ENCODE measurements around the gene ARHGEF19.

The ARHGEF19 gene

DNA sequence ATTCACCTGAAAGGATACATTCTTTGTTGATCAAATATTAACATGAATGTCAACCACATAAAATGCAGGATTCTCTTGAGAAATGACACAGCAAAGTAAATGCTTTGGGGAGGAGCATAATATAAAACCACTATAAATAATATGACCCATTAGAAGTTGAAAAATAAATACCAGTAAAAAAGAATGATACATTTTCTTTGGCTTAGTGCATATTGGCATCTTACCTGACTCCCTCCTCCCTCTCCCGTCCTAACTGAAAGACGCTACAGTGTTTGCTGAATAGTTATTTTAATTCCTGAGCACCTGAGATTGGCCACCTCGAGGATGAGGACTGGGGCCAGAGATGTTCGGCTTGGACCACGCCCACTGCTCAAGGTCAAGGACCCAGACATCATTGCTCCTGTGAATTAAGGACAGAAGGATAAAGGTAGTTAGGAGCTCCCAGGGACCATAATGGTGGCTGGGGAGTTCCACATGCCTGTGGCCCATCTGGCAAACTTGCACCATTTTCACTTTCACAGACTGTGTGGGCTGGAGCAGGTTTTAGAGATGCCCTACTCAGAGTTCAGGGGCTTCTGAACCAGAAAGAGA, 41.0 kb upstream of the ARHGEF19 start:
- Histone ChIP-seq H4K8ac (ENCODE audit: low read depth, low read length) (no peak overlapping the region), H3K27ac (ENCODE audit: low read depth, low read length) (no peak overlapping the region), H3K4me1 (ENCODE audit: control insufficient read depth in 1 of 2, insufficient read depth in 2 of 2, low read length in 2 of 2) (no peaks in the 10 kb centered on the region), H3K27me3 (ENCODE audit: insufficient read depth, low read length) (no peaks in the 10 kb centered on the region), H3K23ac (ENCODE audit: low read length) (no peak overlapping the region), H3K14ac (ENCODE audit: low read length) (no peak overlapping the region), H2BK5ac (ENCODE audit: low read depth, low read length, poor library complexity) (no peak overlapping the region), H3K9me3 (ENCODE audit: insufficient read depth, low read depth, low read length) (no peaks in the 10 kb centered on the region), H3K4me2 (ENCODE audit: low read length) (no peak overlapping the region), H3K79me2 (ENCODE audit: control insufficient read depth, insufficient read depth, low read length, poor library complexity) (no peaks in the 10 kb centered on the region), H3K36me3 (ENCODE audit: control insufficient read depth in 1 of 2, insufficient read depth in 2 of 2, low read length in 2 of 2) (peaks cover 22 to 32% of the 10 kb centered on the region in 2 experiments), H3K4me3 (ENCODE audit: low read depth, low read length) (no peak overlapping the region), H3K18ac (ENCODE audit: low read length) (no peak overlapping the region), H3K79me1 (ENCODE audit: low read length) (no peaks in the 10 kb centered on the region), H3K9ac (ENCODE audit: low read length) (no peak overlapping the region), H2BK12ac (ENCODE audit: low read length) (no peak overlapping the region), H2AFZ (ENCODE audit: insufficient read depth, low read length, poor library complexity) (no peak overlapping the region), H2BK120ac (ENCODE audit: insufficient read depth, low read length, poor library complexity) (no peak overlapping the region), H3K4ac (ENCODE audit: low read depth, low read length) (no peak overlapping the region), H4K91ac (ENCODE audit: low read depth, low read length) (no peak overlapping the region), H2AK5ac (ENCODE audit: low read length) (no peak overlapping the region), H4K12ac (ENCODE audit: low read depth, low read length) (no peak overlapping the region)
- no CpG with 5 or more reads among the region's 5 CpGs for WGBS (ENCODE audit: extremely low coverage, insufficient coverage, insufficient read length)
- DNase-seq, result no peak

GRCh38 chr1:16252912-16253311, 40.5 kb upstream of the ARHGEF19 start:
- Histone ChIP-seq H3K27ac (ENCODE audit: low read depth, low read length) (no peak overlapping the region), H2BK120ac (ENCODE audit: insufficient read depth, low read length, poor library complexity) (no peak overlapping the region), H4K12ac (ENCODE audit: low read depth, low read length) (no peak overlapping the region), H2BK12ac (ENCODE audit: low read length) (no peak overlapping the region), H4K8ac (ENCODE audit: low read depth, low read length) (no peak overlapping the region), H3K18ac (ENCODE audit: low read length) (no peak overlapping the region), H3K79me2 (ENCODE audit: control insufficient read depth, insufficient read depth, low read length, poor library complexity) (no peaks in the 10 kb centered on the region), H3K23ac (ENCODE audit: low read length) (no peak overlapping the region), H3K36me3 (ENCODE audit: control insufficient read depth in 1 of 2, insufficient read depth in 2 of 2, low read length in 2 of 2) (peaks cover 24 to 32% of the 10 kb centered on the region in 2 experiments), H4K91ac (ENCODE audit: low read depth, low read length) (no peak overlapping the region), H3K9ac (ENCODE audit: low read length) (no peak overlapping the region), H3K79me1 (ENCODE audit: low read length) (no peaks in the 10 kb centered on the region), H2AFZ (ENCODE audit: insufficient read depth, low read length, poor library complexity) (no peak overlapping the region), H2AK5ac (ENCODE audit: low read length) (no peak overlapping the region), H3K4me3 (ENCODE audit: low read depth, low read length) (no peak overlapping the region), H3K14ac (ENCODE audit: low read length) (no peak overlapping the region), H3K4me2 (ENCODE audit: low read length) (no peak overlapping the region), H3K27me3 (ENCODE audit: insufficient read depth, low read length) (no peaks in the 10 kb centered on the region), H2BK5ac (ENCODE audit: low read depth, low read length, poor library complexity) (no peak overlapping the region), H3K9me3 (ENCODE audit: insufficient read depth, low read depth, low read length) (no peaks in the 10 kb centered on the region), H3K4me1 (ENCODE audit: control insufficient read depth in 1 of 2, insufficient read depth in 2 of 2, low read length in 2 of 2) (no peaks in the 10 kb centered on the region), H3K4ac (ENCODE audit: low read depth, low read length) (no peak overlapping the region)
- WGBS (ENCODE audit: extremely low coverage, insufficient coverage, insufficient read length), result no CpG with 5 or more reads among the region's 2 CpGs
- DNase-seq, result no peak

DNA sequence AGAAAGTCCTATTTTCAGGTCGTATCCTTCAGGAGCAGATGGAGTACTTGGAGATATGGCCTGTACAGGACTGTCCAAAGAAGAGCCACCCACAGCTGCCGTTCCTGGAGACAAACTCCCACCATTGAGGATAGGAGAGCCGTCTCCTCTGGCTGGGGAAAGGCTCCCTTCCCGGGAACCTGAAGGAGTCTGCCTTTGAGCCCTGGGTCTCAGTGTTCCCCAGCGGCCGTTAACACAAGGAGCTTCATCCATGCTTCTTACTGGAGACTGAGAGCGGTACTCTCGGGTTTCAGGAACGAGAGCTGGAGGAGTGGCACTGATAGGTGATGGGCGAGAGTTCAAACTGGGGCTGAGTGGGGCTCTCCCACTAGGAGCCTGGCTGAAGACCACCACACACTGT, 38.9 kb upstream of the ARHGEF19 start:
- Histone ChIP-seq H3K36me3 (ENCODE audit: control insufficient read depth in 1 of 2, insufficient read depth in 2 of 2, low read length in 2 of 2) (peaks cover 24 to 37% of the 10 kb centered on the region in 2 experiments), H4K8ac (ENCODE audit: low read depth, low read length) (no peak overlapping the region), H4K12ac (ENCODE audit: low read depth, low read length) (no peak overlapping the region), H3K4me1 (ENCODE audit: control insufficient read depth in 1 of 2, insufficient read depth in 2 of 2, low read length in 2 of 2) (no peaks in the 10 kb centered on the region), H3K79me1 (ENCODE audit: low read length) (no peaks in the 10 kb centered on the region), H3K9ac (ENCODE audit: low read length) (no peak overlapping the region), H2AFZ (ENCODE audit: insufficient read depth, low read length, poor library complexity) (no peak overlapping the region), H3K9me3 (ENCODE audit: insufficient read depth, low read depth, low read length) (no peaks in the 10 kb centered on the region), H2AK5ac (ENCODE audit: low read length) (no peak overlapping the region), H3K14ac (ENCODE audit: low read length) (no peak overlapping the region), H3K27ac (ENCODE audit: low read depth, low read length) (no peak overlapping the region), H2BK12ac (ENCODE audit: low read length) (no peak overlapping the region), H3K4me2 (ENCODE audit: low read length) (no peak overlapping the region), H3K27me3 (ENCODE audit: insufficient read depth, low read length) (no peaks in the 10 kb centered on the region), H3K23ac (ENCODE audit: low read length) (no peak overlapping the region), H4K91ac (ENCODE audit: low read depth, low read length) (no peak overlapping the region), H3K4ac (ENCODE audit: low read depth, low read length) (no peak overlapping the region), H3K18ac (ENCODE audit: low read length) (no peak overlapping the region), H3K4me3 (ENCODE audit: low read depth, low read length) (no peak overlapping the region), H3K79me2 (ENCODE audit: control insufficient read depth, insufficient read depth, low read length, poor library complexity) (no peaks in the 10 kb centered on the region), H2BK120ac (ENCODE audit: insufficient read depth, low read length, poor library complexity) (no peak overlapping the region), H2BK5ac (ENCODE audit: low read depth, low read length, poor library complexity) (no peak overlapping the region)
- no peak for DNase-seq
- no CpG with 5 or more reads among the region's 10 CpGs for WGBS (ENCODE audit: extremely low coverage, insufficient coverage, insufficient read length)

- H2BK5ac ChIP-seq (ENCODE audit: low read depth, low read length, poor library complexity), result no peak overlapping the region
- no peak overlapping the region for H2AFZ ChIP-seq (ENCODE audit: insufficient read depth, low read length, poor library complexity)
- no peak overlapping the region for H4K8ac ChIP-seq (ENCODE audit: low read depth, low read length)
- no peak overlapping the region for H2BK12ac ChIP-seq (ENCODE audit: low read length)
- H4K12ac ChIP-seq (ENCODE audit: low read depth, low read length), result no peak overlapping the region
- H3K4me2 ChIP-seq (ENCODE audit: low read length), result no peak overlapping the region
- no peak for DNase-seq
- H3K23ac ChIP-seq (ENCODE audit: low read length), result no peak overlapping the region
- no peaks in the 10 kb centered on the region for H3K79me2 ChIP-seq (ENCODE audit: control insufficient read depth, insufficient read depth, low read length, poor library complexity)
- H3K9me3 ChIP-seq (ENCODE audit: insufficient read depth, low read depth, low read length), result no peaks in the 10 kb centered on the region
- no peak overlapping the region for H2BK120ac ChIP-seq (ENCODE audit: insufficient read depth, low read length, poor library complexity)
- no peaks in the 10 kb centered on the region for H3K4me1 ChIP-seq (ENCODE audit: control insufficient read depth in 1 of 2, insufficient read depth in 2 of 2, low read length in 2 of 2)
- no peak overlapping the region for H2AK5ac ChIP-seq (ENCODE audit: low read length)
- WGBS (ENCODE audit: extremely low coverage, insufficient coverage, insufficient read length), result no CpG with 5 or more reads among the region's 15 CpGs
- H3K36me3 ChIP-seq (ENCODE audit: control insufficient read depth in 1 of 2, insufficient read depth in 2 of 2, low read length in 2 of 2), result peaks cover 25 to 37% of the 10 kb centered on the region in 2 experiments
- H4K91ac ChIP-seq (ENCODE audit: low read depth, low read length), result no peak overlapping the region
- H3K4ac ChIP-seq (ENCODE audit: low read depth, low read length), result no peak overlapping the region
- no peak overlapping the region for H3K27ac ChIP-seq (ENCODE audit: low read depth, low read length)
- H3K18ac ChIP-seq (ENCODE audit: low read length), result no peak overlapping the region
- H3K14ac ChIP-seq (ENCODE audit: low read length), result no peak overlapping the region
- no peak overlapping the region for H3K4me3 ChIP-seq (ENCODE audit: low read depth, low read length)
- H3K79me1 ChIP-seq (ENCODE audit: low read length), result no peaks in the 10 kb centered on the region
- no peak overlapping the region for H3K9ac ChIP-seq (ENCODE audit: low read length)
- no peaks in the 10 kb centered on the region for H3K27me3 ChIP-seq (ENCODE audit: insufficient read depth, low read length)
Observed at GRCh38 chr1:16250524-16251251, 38.2 kb upstream of the ARHGEF19 start.

Data from trophoblast cell (in vitro differentiated cells and primary cell).